NT2/D1 (cell line): ENCODE results near the gene CCDC3.

Source experiments
- SUZ12 ChIP-seq: IDR thresholded peaks from 2 replicates; pipeline ENCODE4 v1.6.1; 2011; ENCODE audit not compliant: insufficient read length, insufficient read depth; ENCODE audit errors: extremely low read depth
- YY1 ChIP-seq: IDR thresholded peaks from 2 replicates; pipeline ENCODE4 v1.6.1; 2011; ENCODE audit not compliant: insufficient read length, insufficient read depth
- ZNF274 ChIP-seq: IDR thresholded peaks from 2 replicates; pipeline ENCODE4 v1.6.1; 2011; ENCODE audit warnings: mild to moderate bottlenecking, low read depth, low read length

- TF ChIP-seq YY1 (no peak), SUZ12 (no peak), ZNF274 (no peak)
Measured at GRCh38 chr10:12929381-12929780, 72.1 kb downstream of the CCDC3 start.
